Measurements from ENCODE around the gene RECK.
"Not testable (repeated sequence)": the region's sequence is repeated elsewhere in the genome, so short reads cannot be mapped to it uniquely, and the experiment has no call there.

RECK gene

DNA sequence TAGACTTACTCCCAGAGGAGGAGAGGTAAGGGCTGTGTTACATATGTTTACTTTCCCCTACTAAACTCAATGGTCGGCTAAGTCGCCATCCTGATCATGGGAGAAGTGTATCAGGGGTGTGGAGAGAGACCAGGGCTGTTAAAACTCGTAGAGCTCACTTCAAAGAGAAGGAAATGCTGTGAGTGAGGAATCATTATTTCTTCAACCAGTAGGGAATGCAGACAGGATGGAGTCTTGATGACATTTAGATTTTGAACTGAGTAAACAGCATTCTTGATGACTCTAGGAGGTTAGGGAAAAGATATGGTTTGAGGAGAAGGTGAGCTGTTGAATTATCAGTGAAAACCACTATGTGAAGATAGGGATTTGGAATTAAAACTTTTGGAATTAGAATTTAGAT, 17.3 kb downstream of the RECK start:
- intact Hi-C loops (cut with DNase I), result no loop called here
- DNase-seq, result no peak

DNA sequence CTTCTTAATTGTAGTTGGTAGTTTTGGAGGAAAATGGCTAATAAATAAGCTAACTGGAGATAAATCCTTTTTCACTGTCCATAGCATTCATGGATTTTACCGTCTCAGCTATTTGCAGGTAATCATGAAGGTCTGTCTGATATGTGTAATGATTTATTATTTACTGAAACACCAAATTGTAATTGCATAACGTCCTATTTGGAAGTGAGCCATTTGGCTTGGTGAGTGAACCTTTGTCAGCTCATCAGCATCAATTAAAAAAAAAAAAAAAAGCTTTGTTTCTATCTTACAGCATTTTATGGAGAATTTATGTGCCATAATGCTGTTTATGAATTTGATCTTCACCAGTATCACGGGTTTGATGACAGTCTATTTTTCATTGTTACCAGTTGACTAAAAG, 20.2 kb downstream of the RECK start:
- no peak for DNase-seq
- intact Hi-C loops (cut with DNase I), result no loop called here

DNA sequence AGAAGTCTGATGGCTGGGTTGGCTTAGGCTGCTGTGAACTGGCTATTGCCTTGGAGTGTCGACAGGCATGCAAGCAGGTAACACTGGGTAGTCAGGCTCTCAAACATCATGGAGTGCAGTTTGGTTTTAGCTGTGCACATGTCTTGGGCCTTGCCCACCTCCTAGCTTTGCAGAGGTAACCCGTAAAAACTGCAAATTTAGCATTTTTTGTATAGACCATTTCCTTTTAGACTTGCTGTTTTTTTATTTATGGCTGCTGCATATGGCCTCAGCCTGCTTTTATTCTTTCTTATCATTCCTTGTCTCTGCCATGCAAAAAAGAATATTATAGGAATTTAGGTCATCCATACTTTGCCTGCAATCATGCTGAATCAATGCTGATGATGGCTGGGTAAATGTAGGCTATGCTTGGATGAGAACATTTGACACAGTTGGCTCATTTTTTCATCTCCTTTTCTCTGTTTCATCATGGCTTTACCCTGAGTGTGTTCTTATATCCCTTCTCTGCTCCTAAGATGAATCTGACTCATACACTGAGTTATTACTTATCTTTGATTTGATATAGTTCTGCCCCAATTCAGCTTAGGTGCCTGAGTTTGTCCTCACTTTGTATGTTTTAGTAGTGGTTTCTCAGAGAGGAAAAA, 27.2 kb downstream of the RECK start:
- no peak for DNase-seq
- intact Hi-C loops (cut with DNase I), result no loop called here

DNA sequence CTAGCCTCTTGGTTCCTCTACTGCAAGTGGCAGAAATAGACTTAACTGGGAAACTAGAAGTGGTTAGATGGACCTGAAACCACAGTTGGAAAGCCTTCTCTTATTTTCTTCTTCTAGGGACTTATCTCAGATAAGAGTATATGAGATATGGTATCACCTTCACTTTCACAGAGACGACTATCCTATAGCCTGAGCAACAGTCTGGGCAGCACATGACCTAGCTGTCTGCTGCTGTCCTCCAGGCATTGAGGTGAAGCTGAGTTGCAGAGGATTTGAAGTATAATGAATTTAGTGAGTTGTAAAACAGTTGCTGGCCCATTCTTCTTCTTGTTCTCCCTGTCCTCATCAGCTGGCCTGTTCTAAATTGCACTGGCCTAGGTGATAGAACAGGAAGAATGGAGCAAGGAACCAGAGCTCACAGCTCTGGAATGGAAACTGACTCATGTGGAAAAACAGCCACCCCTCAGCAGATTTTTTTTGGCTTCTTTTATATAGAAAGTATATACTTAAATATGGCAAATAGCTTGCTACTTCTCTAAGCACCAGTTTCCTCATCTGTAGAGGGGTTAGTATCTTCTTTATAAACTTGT, 27.8 kb downstream of the RECK start:
- intact Hi-C loops (cut with DNase I), result no loop called here
- DNase-seq, result no peak

DNA sequence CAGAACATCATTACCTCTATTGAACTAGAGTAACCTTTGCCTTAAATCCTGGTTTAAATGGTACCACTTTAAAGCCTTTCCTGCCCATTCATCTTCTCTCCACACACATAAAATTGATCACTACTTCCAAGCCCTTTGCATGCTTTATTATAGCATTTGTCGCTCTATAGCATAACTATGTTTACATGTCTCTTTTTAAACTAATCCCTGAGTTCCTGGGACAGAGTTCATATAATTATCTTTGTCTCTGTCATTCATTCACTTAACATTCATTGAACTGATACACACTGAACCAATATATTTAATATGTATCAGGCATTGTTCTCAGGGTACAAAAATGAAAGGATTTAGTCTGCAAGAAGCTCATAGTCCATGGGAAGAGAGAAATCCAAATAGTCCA, 37.3 kb downstream of the RECK start:
- DNase-seq, result no peak
- intact Hi-C loops (cut with DNase I), result no loop called here

DNA sequence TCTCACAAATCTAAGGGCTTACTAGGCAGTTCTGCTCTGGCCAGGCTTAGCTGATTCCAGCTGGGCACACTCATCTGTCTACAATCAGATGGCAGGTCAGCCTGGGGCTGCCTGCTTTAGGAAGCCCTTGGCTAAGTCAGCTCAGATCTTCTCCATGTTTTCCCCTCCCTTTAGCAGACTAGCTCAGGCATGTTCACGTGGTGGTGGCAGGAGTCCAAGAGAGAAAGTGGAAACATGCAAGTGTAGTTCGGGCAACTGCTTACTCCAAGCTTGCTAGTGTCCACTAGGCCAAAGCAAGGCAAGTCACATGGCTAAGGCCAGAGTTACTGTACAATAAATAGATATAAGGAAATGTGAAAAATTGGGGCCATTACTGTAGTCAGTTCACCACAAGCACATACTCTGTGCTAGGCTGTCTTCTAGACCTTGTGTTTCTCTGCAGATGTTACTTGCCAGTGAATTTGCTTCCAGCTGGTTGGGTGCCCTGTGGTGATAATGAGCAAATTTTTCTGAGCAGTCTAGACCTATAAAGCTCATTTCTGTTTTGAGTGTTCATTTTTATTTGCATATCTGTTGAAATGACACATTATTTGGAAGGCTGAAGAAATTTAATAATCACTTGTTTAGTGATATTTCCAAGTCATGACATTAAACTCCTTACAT, 38.3 kb downstream of the RECK start:
- peak in 9 of 10 donors; percentile 21 to 91 (median 57) for DNase-seq
- intact Hi-C loops (cut with DNase I), result no loop called here

DNA sequence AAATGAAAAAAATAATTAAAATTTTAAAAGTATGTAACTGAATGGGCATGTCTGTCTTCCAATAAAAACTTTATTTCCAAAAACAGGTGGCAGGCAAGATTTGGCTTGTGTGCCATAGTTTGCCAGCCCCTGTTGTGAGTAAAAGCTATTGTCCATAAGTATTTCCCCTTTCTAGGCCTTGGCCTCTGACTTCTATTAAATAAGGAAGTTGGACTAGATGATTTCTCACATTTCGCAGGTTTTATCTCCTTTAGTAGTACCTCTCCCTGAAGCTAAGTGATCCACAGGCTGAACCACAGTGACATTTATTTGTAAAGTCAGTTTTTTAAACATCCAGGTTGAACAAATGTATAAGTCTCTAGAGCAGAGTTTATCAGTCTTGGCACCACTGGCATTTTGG, 41.3 kb downstream of the RECK start:
- DNase-seq, result no peak
- intact Hi-C loops (cut with DNase I), result no loop called here

DNA sequence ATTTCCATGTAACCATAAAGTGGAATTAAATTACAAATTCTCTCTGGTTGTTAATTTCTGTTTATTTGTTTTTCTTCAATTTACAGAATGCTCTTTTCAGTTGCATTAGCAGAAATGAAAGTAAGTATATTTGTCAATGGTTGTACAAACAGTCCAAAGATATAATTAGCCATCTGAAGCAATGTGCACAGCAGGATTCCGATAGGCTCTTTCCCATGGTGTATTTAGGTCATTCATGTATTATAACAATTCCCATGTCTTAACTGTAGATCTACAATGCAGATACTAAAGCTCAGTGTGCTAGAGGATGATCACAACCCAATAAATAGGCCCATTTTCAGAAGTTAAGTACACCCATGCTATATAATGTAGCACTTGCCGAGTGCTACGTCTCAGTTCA, 43.8 kb downstream of the RECK start:
- no peak for DNase-seq
- intact Hi-C loops (cut with DNase I), result no loop called here

DNA sequence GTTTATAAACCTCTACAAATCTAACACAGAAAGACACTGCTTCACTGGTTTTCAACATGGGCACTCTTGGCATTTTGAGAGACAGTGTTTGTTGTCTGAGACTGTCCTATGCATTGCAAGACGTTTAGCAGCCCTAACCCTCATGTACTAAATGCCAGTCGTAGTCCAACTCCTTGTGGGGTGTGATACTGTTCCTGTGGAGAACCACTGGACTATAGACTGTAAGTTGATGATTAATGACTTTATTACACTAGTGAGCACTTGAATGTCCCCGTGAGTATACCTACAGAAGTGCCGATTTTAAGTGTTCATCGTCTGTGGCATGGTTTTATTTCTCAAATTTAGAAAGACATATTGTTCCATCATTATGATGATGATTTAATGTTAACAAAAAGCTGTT, 46.2 kb downstream of the RECK start:
- intact Hi-C loops (cut with DNase I), result no loop called here
- no peak for DNase-seq

DNA sequence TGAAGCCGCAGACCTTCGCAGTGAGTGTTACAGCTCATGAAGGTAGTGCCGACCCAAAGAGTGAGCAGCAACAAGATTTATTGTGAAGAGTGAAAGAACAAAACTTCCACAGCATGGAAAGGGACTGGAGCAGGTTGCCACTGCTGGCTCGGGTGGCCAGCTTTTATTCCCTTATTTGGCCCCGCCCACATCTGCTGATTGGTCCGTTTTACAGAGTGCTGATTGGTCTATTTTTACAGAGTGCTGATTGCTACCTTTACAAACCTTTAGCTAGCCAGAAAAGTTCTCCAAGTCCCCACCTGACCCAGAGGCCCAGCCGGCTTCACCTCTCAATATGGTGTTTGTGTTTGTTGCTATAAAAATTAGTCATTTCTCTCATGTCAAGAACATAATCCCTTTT, 49.7 kb downstream of the RECK start:
- DNase-seq, result no peak
- intact Hi-C loops (cut with DNase I), result no loop called here

DNA sequence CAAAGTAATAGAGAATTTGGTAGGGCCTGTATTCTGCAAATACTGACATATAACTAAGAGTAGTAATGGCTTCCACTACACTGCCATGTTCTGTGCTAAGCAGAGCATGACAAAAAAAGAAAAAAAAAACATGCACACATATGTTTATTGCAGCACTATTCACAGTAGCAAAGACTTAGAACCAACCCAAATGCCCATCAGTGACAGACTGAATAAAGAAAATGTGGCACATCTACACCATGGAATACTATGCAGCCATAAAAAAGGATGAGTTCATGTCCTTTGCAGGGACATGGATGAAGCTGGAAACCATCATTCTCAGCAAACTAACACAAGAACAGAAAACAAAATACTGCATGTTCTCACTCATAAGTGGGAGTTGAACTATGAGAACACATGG, 50.3 kb downstream of the RECK start:
- intact Hi-C loops (cut with DNase I); DNase-seq: not testable (repeated sequence)

DNA sequence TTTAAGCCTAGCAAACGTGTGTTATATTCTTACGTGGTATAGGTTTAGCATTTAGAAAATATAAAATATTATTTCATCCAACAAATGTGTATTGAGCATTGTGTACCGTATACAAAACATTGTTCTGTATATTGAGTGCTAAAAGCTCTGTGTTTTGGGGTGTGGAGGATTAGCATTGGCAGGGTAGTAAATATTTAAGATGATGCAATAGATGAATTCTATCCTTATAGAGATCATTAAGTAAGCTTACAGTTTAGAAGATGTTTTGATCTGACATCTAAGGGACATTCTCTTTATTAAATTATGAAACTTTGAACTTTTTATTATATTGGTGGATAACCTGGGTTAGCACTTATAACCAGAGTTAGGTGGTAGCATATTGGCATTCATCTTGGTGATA, 51.3 kb downstream of the RECK start:
- intact Hi-C loops (cut with DNase I), result no loop called here
- DNase-seq, result no peak

DNA sequence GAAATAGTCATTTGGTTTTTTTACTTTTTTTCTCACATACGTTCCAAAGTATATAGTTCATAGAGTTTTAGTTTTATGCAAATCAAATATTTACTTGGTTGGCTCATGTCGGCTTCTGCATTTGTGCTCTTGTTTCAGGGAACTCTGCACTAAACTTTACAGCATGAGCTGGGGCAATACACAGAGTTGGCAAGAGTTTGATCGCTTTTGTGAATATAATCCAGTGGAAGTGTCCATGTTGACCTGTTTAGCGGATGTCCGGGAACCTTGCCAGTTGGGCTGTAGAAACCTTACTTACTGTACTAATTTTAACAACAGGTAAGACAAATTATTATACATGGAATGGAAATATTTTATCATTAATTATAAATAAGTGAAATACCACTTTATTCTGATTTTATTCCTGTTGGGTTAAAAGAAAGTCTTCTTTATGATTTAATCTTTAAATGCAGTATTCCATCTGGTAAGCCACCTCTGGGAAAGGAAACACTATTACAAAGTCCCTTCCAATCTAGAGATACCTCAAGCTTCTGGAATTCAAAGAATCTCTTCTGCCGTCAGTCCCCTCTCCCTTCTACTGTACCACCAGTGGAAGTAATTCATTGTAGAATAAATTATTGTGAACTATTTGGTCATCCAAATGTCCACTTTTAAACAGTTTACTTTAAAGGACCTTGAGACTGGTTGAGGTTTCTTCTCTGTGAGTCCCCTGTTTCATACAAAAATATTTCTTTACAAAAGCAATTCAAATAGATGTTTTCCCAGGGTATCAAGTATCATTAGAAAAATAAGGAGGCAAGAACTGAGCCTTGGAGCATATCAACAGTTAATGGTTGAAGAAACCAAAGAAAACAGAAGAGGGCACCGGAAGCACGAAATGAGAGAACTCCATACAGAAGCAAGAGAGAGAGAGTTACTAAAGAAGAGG, 54.6 kb downstream of the RECK start:
- no peak for DNase-seq
- intact Hi-C loops (cut with DNase I), result no loop called here

DNA sequence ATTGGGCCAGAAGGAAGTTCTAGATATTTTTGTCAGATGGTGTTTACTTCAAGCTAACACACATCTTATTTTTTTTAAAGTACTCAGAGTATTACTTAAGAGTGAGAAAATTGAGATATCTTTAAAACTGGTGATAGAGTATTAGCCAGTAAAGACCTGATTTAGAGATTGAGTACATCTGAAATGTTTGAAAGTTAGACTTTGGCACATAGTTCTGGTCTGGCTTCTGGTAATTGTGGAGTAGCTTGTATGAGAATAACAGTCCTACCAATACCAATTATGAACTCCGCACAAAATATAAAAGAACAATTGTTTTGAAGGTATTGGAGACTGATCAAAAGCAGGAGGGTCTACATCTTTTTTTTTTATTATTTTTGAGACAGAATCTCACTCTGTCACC, 55.3 kb downstream of the RECK start:
- intact Hi-C loops (cut with DNase I), result no loop called here
- DNase-seq, result no peak

DNA sequence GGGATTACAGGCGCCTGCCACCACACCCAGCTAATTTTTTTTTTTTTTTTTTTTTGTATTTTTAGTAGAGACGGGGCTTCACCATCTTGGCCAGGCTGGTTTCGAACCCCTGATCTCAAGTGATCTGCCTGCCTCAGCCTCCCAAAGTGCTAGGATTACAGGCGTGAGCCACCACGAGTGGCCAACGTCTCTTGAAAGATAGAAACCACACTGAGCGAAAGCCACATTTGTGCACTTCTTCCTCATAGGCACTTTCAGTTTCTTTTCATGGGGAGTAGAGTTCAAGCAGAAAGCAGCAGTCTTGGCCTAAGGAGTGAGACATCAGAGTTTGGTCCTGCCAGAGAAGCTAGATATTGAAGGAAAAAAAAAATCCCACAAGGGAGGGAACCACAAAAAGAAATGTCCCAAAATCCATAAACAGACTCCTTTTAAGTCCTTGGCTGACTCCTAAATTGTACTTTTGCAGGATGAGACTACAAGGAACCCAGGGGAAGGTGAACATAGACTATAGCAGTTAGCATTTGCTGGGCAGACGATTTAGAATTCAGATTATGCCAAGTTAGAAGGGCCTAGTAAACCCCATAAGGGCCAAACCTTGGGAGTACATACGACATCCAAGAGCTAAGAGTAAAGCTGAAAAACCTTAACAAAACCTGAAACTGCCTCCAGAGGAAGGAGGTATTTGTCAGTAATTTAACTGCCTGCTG, 55.9 kb downstream of the RECK start:
- intact Hi-C loops (cut with DNase I), result no loop called here
- no peak for DNase-seq

DNA sequence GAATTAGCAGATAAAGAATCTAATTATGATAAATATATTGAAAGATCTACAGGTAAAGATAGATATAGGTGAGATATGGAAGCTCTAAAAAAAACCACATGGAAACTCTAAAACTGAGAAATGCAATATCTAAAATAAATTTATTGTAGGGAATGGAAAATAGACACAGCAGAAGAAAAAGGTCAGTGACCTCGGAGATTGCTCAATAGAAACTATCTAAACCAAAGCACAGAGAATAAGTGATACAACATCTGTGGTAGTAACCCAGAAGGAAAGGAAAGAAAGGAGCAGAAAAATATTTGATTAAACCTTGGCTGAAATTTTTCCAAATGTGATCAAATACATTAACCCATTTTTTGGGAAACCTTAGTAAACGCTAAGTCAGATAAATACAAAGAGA, 56.7 kb downstream of the RECK start:
- DNase-seq, result no peak
- intact Hi-C loops (cut with DNase I), result no loop called here

DNA sequence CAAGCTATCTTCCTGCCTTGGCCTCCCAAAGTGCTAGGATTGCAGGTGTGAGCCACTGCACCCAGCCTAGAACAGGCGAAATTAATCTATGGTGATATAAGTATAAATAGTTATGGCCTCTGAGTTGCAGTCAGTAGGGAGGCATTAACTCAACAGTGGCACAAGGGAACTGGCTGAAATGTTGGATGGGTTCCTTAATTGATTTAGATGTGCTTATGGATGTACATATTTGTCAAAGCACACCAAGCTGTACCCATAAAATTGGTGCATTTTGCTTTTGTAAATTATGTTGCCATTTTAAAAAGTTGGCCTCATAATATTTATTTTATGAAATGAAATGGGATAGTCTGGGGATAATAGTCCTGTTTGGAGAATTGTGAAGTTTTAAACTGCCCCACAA, 63.0 kb downstream of the RECK start:
- intact Hi-C loops (cut with DNase I), result no loop called here
- DNase-seq, result no peak

DNA sequence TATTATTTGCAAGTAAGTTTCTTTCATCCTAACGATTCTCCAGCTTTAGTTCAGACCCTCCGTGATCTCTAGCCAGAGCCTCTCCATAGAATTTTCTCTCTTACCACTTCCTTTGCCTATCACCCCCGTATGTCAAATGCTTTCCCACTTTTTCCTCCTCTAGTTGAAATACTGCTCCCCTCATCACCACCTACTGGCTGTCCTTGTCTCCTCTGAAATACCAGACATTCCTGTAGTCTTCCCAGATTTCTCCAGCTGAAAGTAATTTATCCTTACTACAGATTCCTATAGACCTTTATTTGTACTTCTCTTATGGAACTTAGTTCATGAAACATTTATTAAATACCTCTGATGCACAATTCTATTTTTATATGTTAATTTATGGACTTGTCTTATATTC, 63.8 kb downstream of the RECK start:
- intact Hi-C loops (cut with DNase I), result no loop called here

DNA sequence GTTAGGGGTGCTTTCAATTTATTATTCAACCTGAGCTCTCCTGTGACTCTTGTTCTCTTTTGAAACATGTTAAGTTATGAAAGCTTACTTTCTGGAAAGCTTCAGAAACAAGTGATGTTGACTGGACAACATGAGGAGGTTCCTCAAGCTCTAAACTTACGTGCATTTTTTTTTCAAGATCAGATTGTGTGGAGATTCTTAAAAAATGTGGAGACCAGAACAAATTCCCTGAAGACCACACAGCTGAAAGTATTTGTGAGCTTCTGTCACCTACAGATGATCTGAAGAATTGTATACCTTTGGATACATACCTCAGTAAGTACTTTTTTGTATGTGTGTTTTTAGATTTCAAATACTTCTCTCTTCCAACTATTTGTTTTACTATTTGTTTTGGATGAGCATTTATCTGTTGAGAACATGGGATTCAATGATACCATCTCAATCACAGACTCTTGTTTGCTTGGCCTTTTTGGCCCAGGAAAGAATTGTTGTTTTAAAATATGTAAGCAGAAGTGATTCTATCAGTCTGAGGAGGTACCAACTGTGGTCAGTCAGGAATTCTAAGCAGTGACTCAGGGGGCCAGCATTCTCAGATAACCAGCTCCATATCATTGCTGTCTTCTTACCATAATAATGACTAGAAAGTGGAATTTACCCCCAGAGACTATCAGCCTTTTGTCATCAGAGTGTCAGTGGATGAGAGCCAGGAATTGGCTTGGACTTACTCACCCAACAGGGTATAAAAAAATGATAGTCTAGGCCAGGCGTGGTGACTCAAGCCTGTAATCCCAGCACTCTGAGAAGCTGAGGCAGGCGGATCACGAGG, 65.4 kb downstream of the RECK start:
- intact Hi-C loops (cut with DNase I), result no loop called here
- DNase-seq, result no peak

More for the DNA sequence above, 63.8 kb downstream of the RECK start:
- DNase-seq, result no peak

Measured in posterior cingulate gyrus (tissue), 11 donors.